H9 (cell line): Measurements from ENCODE around the gene CHST13. TPM values are rescaled to one million over a fixed set of nuclear protein-coding genes. Genes with fewer than 3 reads are reported as not detected.
"Not testable (repeated sequence)": the region's sequence is repeated elsewhere in the genome, so short reads cannot be mapped to it uniquely, and the experiment has no call there.

Experiments
- DNase-seq: peaks from one replicate; pipeline ENCODE4 v3.0.0-alpha.2; 2017
- H2AFZ ChIP-seq: one replicate; pipeline ENCODE4 v1.6.1; 2013; ENCODE audit warnings: mild to moderate bottlenecking, low read length, control low read depth, moderate library complexity
- H2AK5ac ChIP-seq: 2 replicates; pipeline ENCODE4 v1.6.1; 2013; ENCODE audit warnings: low read length, control low read depth, mixed read lengths; ENCODE audit not compliant: insufficient read length
- H2BK120ac ChIP-seq: one replicate; pipeline ENCODE4 v1.6.1; 2013; ENCODE audit warnings: low read depth, mild to moderate bottlenecking, low read length, control low read depth, inconsistent platforms; ENCODE audit not compliant: poor library complexity, severe bottlenecking
- H2BK12ac ChIP-seq: 2 replicates; pipeline ENCODE4 v1.6.1; 2013; ENCODE audit warnings: low read length, control low read depth, mixed read lengths, low read depth; ENCODE audit not compliant: insufficient read length
- H2BK15ac ChIP-seq: 2 replicates; pipeline ENCODE4 v1.6.1; 2013; ENCODE audit warnings: low read depth, low read length, control low read depth
- H2BK20ac ChIP-seq: one replicate; pipeline ENCODE4 v1.6.1; 2013; ENCODE audit warnings: low read depth, mild to moderate bottlenecking, low read length, control low read depth, inconsistent platforms; ENCODE audit not compliant: poor library complexity, severe bottlenecking
- H2BK5ac ChIP-seq: 2 replicates; pipeline ENCODE4 v1.6.1; 2013; ENCODE audit warnings: low read length, control low read depth, mixed read lengths; ENCODE audit not compliant: insufficient read length
- H3K14ac ChIP-seq: 2 replicates; pipeline ENCODE4 v1.6.1; 2013; ENCODE audit warnings: low read length, control low read depth; ENCODE audit not compliant: insufficient read depth
- H3K18ac ChIP-seq: 2 replicates; pipeline ENCODE4 v1.6.1; 2013; ENCODE audit warnings: low read depth, mild to moderate bottlenecking, mixed read lengths, low read length, control low read depth; ENCODE audit not compliant: insufficient read length
- H3K23ac ChIP-seq: 2 replicates; pipeline ENCODE4 v1.6.1; 2013; ENCODE audit warnings: low read length, control low read depth, mixed read lengths, low read depth; ENCODE audit not compliant: insufficient read length
- H3K23me2 ChIP-seq: 2 replicates; pipeline ENCODE4 v1.6.1; 2013; ENCODE audit warnings: low read depth, mild to moderate bottlenecking, mixed read lengths, low read length, control low read depth; ENCODE audit not compliant: insufficient read length, poor library complexity, severe bottlenecking
- H3K27ac ChIP-seq: 2 replicates; pipeline ENCODE4 v1.5.1; 2013; ENCODE audit warnings: low read length, control low read depth, mixed read lengths, low read depth; ENCODE audit not compliant: insufficient read length
- H3K27me3 ChIP-seq: 2 replicates; pipeline ENCODE4 v1.6.1; 2013; ENCODE audit warnings: low read length, control low read depth, inconsistent platforms; ENCODE audit not compliant: insufficient read depth
- H3K4ac ChIP-seq: 2 replicates; pipeline ENCODE4 v1.6.1; 2013; ENCODE audit warnings: low read depth, mild to moderate bottlenecking, control low read depth, inconsistent platforms, low read length, moderate library complexity
- H3K4me1 ChIP-seq: 2 replicates; pipeline ENCODE4 v1.6.1; 2013; ENCODE audit warnings: low read length, control low read depth, inconsistent platforms; ENCODE audit not compliant: insufficient read depth
- H3K4me2 ChIP-seq: 2 replicates; pipeline ENCODE4 v1.6.1; 2013; ENCODE audit warnings: low read length, control low read depth, mixed read lengths; ENCODE audit not compliant: insufficient read length, insufficient read depth
- H3K56ac ChIP-seq: 2 replicates; pipeline ENCODE4 v1.6.1; 2013; ENCODE audit warnings: low read depth, mild to moderate bottlenecking, mixed read lengths, low read length, control low read depth; ENCODE audit not compliant: insufficient read length
- H3K79me1 ChIP-seq: 2 replicates; pipeline ENCODE4 v1.6.1; 2013; ENCODE audit warnings: low read depth, mild to moderate bottlenecking, moderate library complexity, low read length, control low read depth, inconsistent platforms; ENCODE audit not compliant: insufficient read depth, poor library complexity, severe bottlenecking
- H3K79me2 ChIP-seq: 2 replicates; pipeline ENCODE4 v1.6.1; 2013; ENCODE audit warnings: low read length, control low read depth, inconsistent platforms; ENCODE audit not compliant: insufficient read depth
- H3K9ac ChIP-seq: 2 replicates; pipeline ENCODE4 v1.6.1; 2013; ENCODE audit warnings: low read length, control low read depth, mixed read lengths; ENCODE audit not compliant: insufficient read length; ENCODE audit errors: extremely low read depth
- H3K9me3 ChIP-seq: one replicate; pipeline ENCODE4 v1.6.1; 2013; ENCODE audit warnings: low read depth, low read length, inconsistent platforms; ENCODE audit not compliant: control insufficient read depth
- H3T11ph ChIP-seq: one replicate; pipeline ENCODE4 v1.6.1; 2013; ENCODE audit warnings: mild to moderate bottlenecking, low read length, control low read depth, inconsistent platforms
- H4K20me1 ChIP-seq: one replicate; pipeline ENCODE4 v1.6.1; 2013; ENCODE audit not compliant: control insufficient read depth, insufficient read length, insufficient read depth
- H4K5ac ChIP-seq: 2 replicates; pipeline ENCODE4 v1.6.1; 2013; ENCODE audit warnings: low read depth, mild to moderate bottlenecking, mixed read lengths, low read length, control low read depth; ENCODE audit not compliant: insufficient read length
- H4K8ac ChIP-seq: replicated peaks from 2 replicates; pipeline ENCODE4 v1.6.1; 2013; ENCODE audit warnings: low read length, control low read depth, mixed read lengths, low read depth; ENCODE audit not compliant: insufficient read length
- H4K91ac ChIP-seq: 2 replicates; pipeline ENCODE4 v1.6.1; 2013; ENCODE audit warnings: low read depth, mild to moderate bottlenecking, moderate library complexity, mixed read lengths, low read length, control low read depth; ENCODE audit not compliant: insufficient read length
- H3K27ac Mint-ChIP-seq, 3 experiments: 2 replicates in 2 of 3; 3 replicates in 1 of 3; pipeline ENCODE4 v1.8.0; 2020 to 2021; ENCODE audit warnings: mixed read lengths in 3 of 3, mild to moderate bottlenecking in 1 of 3, moderate library complexity in 1 of 3
- H3K27me3 Mint-ChIP-seq: 2 replicates; pipeline ENCODE4 v1.8.0; 2021; ENCODE audit warnings: low read depth, mild to moderate bottlenecking, moderate library complexity, mixed read lengths
- H3K36me3 Mint-ChIP-seq, 3 experiments: 2 replicates in 2 of 3; 3 replicates in 1 of 3; pipeline ENCODE4 v1.8.0; 2020 to 2021; ENCODE audit warnings: low read depth in 3 of 3, mixed read lengths in 3 of 3; ENCODE audit not compliant: insufficient read depth in 1 of 3
- H3K4me1 Mint-ChIP-seq, 2 experiments: 2 replicates each; pipeline ENCODE4 v1.8.0; 2020; ENCODE audit warnings: mixed read lengths in 2 of 2
- H3K4me3 Mint-ChIP-seq, 2 experiments: 2 replicates in 1 of 2; 3 replicates in 1 of 2; pipeline ENCODE4 v1.8.0; 2020 to 2021; ENCODE audit warnings: mild to moderate bottlenecking in 2 of 2, mixed read lengths in 2 of 2, moderate library complexity in 1 of 2
- H3K9me3 Mint-ChIP-seq, 2 experiments: 2 replicates in 1 of 2; 3 replicates in 1 of 2; pipeline ENCODE4 v1.8.0; 2020; ENCODE audit warnings: mild to moderate bottlenecking in 2 of 2, mixed read lengths in 2 of 2, moderate library complexity in 1 of 2
- WGBS: extraction: QIAGEN DNeasy Blood & Tissue Kit; methylation state at CpG from one replicate; pipeline ENCODE4 v1.1.7; 2013; ENCODE audit warnings: missing lambda C conversion rate, low lambda C conversion rate, mixed read lengths; ENCODE audit not compliant: insufficient read length; ENCODE audit errors: extremely low coverage; 5-methylcytosine and 5-hydroxymethylcytosine counted together
- total RNA-seq: library from RNA; stranded (reverse); gene quantifications from 2 replicates; pipeline ENCODE4 v1.2.1, GENCODE V29; 2021
- TF ChIP-seq, protein P1 (sequence below): fragments of 200-600 bp; sonication (generic); conservative IDR thresholded peaks from 3 replicates; pipeline ENCODE4 v1.8.0; 2021; ENCODE audit warnings: antibody characterized with exemption, mild to moderate bottlenecking

The CHST13 gene
- total RNA-seq, 1 experiment from 2014 or later = 0.85 TPM

DNA sequence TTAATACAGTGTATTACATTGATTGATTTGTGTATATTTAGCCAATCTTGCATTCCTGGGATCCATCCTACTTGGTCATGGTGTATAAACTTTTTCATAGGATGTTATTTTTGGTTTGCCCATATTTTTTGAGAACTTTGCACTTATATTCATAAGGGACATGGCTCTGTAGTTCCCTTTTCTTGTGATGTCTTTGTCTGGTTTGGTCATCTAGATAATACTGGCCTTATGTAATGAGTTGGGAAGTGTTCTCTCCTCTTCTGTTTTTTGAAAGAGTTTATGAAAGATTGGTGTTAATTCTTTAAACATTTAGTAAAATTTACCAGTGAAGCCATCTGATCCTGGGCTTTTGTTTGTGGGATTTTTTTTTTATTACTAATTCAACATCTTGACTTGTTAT is 9.6 kb downstream of the CHST13 start:
- Histone ChIP-seq H3K79me2 (no peaks in the 10 kb centered on the region), H2BK12ac (no peak overlapping the region)
- no peak for DNase-seq

GRCh38 chr3:126534716-126535115 is 10.8 kb downstream of the CHST13 start:
- H3K23ac ChIP-seq, H3K4me2 ChIP-seq, H3K27ac ChIP-seq, H4K8ac ChIP-seq, H3K79me1 ChIP-seq, H3K27me3 Mint-ChIP-seq, H3K4me1 ChIP-seq, H3K4me1 Mint-ChIP-seq, H2AFZ ChIP-seq, H3K9ac ChIP-seq, H3K4me3 Mint-ChIP-seq, H3T11ph ChIP-seq, H2BK15ac ChIP-seq, H4K91ac ChIP-seq, H3K36me3 Mint-ChIP-seq, H3K27me3 ChIP-seq, H2BK20ac ChIP-seq, H3K18ac ChIP-seq, H3K4ac ChIP-seq, H4K20me1 ChIP-seq, H3K9me3 ChIP-seq, H2AK5ac ChIP-seq, H3K14ac ChIP-seq, H3K79me2 ChIP-seq, H4K5ac ChIP-seq, DNase-seq, H3K56ac ChIP-seq, H2BK12ac ChIP-seq, H3K27ac Mint-ChIP-seq, H3K23me2 ChIP-seq, H3K9me3 Mint-ChIP-seq, H2BK5ac ChIP-seq, H2BK120ac ChIP-seq: not testable (repeated sequence)
- no CpG with 5 or more reads among the region's 7 CpGs for WGBS

More for the DNA sequence above, 9.6 kb downstream of the CHST13 start:
- H3K4me1 ChIP-seq = no peaks in the 10 kb centered on the region
- H3T11ph ChIP-seq = no peak overlapping the region
- no peak overlapping the region for H2BK5ac ChIP-seq
- no peak overlapping the region for H4K91ac ChIP-seq
- no peaks in the 10 kb centered on the region for H3K27me3 ChIP-seq
- no peak overlapping the region for H3K56ac ChIP-seq
- no peak overlapping the region for H3K23ac ChIP-seq
- no peak overlapping the region for H4K5ac ChIP-seq
- no peak overlapping the region for H3K27ac ChIP-seq
- no peaks in the 10 kb centered on the region for H3K23me2 ChIP-seq
- no peak overlapping the region for H3K4ac ChIP-seq
- H3K4me2 ChIP-seq = no peak overlapping the region
- H3K18ac ChIP-seq = no peak overlapping the region
- H3K27me3 Mint-ChIP-seq = peaks cover 10% of the 10 kb centered on the region
- no peak overlapping the region for H2BK20ac ChIP-seq
- no peaks in the 10 kb centered on the region for H3K36me3 Mint-ChIP-seq
- no peak overlapping the region for H2BK120ac ChIP-seq
- no peaks in the 10 kb centered on the region for H3K9me3 Mint-ChIP-seq
- no peak overlapping the region for H4K8ac ChIP-seq
- peaks cover 0 to 3% of the 10 kb centered on the region in 2 experiments; a peak in 1 of 4 replicates for H3K4me1 Mint-ChIP-seq
- H3K4me3 Mint-ChIP-seq = no peak overlapping the region
- no peak overlapping the region for H3K27ac Mint-ChIP-seq
- H3K9me3 ChIP-seq = no peaks in the 10 kb centered on the region
- no peak overlapping the region for H2AFZ ChIP-seq
- no peaks in the 10 kb centered on the region for H3K79me1 ChIP-seq
- no peaks in the 10 kb centered on the region for H4K20me1 ChIP-seq
- H2BK15ac ChIP-seq = no peak overlapping the region
- no peak overlapping the region for H3K14ac ChIP-seq
- H2AK5ac ChIP-seq = no peak overlapping the region
- TF ChIP-seq, protein P1, sequence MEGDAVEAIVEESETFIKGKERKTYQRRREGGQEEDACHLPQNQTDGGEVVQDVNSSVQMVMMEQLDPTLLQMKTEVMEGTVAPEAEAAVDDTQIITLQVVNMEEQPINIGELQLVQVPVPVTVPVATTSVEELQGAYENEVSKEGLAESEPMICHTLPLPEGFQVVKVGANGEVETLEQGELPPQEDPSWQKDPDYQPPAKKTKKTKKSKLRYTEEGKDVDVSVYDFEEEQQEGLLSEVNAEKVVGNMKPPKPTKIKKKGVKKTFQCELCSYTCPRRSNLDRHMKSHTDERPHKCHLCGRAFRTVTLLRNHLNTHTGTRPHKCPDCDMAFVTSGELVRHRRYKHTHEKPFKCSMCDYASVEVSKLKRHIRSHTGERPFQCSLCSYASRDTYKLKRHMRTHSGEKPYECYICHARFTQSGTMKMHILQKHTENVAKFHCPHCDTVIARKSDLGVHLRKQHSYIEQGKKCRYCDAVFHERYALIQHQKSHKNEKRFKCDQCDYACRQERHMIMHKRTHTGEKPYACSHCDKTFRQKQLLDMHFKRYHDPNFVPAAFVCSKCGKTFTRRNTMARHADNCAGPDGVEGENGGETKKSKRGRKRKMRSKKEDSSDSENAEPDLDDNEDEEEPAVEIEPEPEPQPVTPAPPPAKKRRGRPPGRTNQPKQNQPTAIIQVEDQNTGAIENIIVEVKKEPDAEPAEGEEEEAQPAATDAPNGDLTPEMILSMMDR = no peak
- H3K9ac ChIP-seq = no peak overlapping the region
